GM12874 (cell line): ENCODE results near the gene ZBTB7C.

Experiments used
- TF ChIP-seq, protein P1 (sequence below): IDR thresholded peaks from 2 replicates; pipeline ENCODE4 v1.5.1; 2011; ENCODE audit warnings: low read depth, mild to moderate bottlenecking, control low read depth, low read length, moderate library complexity; ENCODE audit not compliant: insufficient read depth

The ZBTB7C gene

DNA sequence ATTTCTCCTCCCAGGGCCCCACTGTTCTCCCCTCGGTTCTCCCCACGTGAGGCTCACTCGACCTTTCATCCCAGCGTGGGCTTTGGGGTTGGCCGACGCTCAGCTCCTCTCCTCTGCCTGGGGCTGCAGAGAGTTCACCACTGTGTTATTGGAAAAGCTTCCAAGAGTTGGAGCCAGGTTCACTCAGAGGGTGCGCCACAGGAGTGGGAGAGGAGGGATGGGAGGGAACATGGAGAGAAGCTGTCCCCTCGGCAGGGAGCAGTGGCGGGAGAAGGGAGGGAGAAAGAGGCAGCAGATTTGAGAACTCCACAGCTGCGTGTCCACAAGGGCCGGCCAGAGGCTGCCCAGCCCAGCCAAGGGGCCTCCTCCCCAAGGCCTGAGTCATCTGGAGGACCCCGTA is 281.6 kb downstream of the ZBTB7C start:
- TF ChIP-seq, protein P1, sequence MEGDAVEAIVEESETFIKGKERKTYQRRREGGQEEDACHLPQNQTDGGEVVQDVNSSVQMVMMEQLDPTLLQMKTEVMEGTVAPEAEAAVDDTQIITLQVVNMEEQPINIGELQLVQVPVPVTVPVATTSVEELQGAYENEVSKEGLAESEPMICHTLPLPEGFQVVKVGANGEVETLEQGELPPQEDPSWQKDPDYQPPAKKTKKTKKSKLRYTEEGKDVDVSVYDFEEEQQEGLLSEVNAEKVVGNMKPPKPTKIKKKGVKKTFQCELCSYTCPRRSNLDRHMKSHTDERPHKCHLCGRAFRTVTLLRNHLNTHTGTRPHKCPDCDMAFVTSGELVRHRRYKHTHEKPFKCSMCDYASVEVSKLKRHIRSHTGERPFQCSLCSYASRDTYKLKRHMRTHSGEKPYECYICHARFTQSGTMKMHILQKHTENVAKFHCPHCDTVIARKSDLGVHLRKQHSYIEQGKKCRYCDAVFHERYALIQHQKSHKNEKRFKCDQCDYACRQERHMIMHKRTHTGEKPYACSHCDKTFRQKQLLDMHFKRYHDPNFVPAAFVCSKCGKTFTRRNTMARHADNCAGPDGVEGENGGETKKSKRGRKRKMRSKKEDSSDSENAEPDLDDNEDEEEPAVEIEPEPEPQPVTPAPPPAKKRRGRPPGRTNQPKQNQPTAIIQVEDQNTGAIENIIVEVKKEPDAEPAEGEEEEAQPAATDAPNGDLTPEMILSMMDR, result no peak

DNA sequence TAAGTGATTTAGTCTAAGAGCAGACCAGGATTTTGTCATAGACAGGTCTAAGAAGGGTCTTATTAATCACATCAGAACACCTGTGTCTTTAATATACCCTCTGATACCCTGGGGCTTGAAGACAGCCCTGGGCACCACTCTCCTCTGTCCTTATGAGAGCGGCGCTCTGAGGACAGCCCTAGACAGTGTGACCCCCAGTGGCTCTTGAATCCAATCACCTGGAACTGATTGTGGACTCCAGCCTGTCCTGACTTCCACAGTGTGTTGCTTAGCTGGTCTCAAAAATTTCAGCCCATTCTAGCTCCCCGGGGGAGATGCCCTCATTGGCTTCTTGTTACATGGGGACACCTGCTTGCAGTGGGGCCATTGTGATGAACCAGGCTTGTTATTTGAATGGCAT is 282.9 kb downstream of the ZBTB7C start:
- TF ChIP-seq, protein P1, result no peak

DNA sequence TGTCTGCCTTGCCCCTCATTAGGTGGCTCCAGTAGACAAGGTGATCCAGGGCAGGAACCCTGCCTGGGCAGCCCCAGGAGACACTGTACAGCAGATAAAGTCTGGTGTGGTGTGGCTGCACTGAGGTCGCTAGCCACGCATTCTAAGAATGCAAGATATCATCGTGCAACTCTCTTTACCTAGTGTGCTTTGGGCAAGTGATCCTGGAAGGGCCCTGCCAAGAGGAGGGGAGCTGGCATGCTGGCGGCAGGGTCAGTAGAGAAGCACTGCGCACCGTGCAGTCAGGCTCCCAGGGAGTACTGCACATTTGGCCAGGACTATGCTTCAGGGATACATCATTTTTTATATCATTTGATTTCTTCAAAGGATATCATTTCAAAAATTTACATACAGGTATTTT is 283.5 kb downstream of the ZBTB7C start:
- TF ChIP-seq, protein P1, result no peak

DNA sequence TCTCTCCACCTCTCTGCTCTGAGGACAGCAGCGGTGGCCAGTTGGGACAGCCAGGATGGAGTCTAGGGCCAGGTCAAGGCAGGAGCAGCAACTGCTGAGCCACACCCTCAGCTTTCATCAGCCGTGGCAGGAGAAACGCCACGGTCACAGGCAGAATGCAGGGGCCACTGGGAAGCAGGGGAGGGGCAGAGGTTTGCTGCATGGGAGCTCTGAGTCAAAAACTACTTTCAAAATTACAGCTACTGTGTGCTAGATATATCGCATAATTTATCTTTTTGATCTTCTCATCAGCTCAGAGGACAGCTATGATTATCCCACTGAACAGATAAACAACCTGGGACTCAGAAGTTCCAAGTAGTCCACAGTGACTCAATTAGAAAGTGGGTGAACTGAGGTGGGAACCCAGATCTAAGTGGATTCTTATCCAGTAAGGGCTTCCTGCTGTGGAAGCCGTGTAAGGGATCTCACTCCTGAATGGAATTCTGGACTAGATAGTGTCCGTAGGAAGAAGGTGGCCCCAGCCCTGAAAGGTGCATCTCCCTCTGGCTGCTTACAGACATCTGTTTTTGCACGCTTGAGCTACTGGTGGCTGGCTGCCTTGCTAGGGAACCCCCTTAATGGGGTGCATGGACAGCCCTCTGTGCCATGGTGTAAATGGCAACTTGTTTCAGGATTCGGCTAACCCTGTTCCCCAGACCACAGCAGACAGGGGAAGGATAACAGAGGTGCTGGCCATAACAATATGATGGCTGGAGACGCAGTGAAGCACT is 284.1 kb downstream of the ZBTB7C start:
- TF ChIP-seq, protein P1, result no peak

- TF ChIP-seq, protein P1, result no peak
These were observed 285.2 kb downstream of the ZBTB7C start for GRCh38 chr18:48123941-48124340.

DNA sequence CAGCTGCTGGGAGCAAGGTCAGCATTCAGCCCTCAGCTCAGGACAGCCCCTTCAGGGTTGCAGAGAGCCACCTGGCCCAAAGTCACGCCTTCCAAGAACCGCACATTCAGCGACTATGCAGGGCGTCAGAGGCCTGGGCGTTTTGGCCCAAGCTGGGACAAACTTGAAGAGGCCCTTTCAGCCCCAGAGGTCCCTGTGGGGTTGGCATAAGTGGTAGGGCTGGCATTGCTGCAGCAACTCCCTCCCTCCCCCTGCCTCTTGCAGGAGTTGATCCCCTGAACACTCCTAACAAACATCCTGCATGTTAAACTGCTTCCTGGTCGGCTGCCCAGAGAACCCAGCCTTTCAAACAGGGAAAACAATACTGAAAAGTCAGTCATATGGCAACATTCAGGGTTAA is 285.9 kb downstream of the ZBTB7C start:
- TF ChIP-seq, protein P1, result no peak

GRCh38 chr18:48122816-48123215 is 286.4 kb downstream of the ZBTB7C start:
- TF ChIP-seq, protein P1, result no peak

GRCh38 chr18:48122376-48122775 is 286.8 kb downstream of the ZBTB7C start:
- TF ChIP-seq, protein P1, result no peak
